ENCODE data around the gene ICE1. TPM values are rescaled to one million over a fixed set of nuclear protein-coding genes. Genes with fewer than 3 reads are reported as not detected.

The ICE1 gene
- total RNA-seq, 2 experiments from 2014 or later, result 23.4 to 24.4 TPM

DNA sequence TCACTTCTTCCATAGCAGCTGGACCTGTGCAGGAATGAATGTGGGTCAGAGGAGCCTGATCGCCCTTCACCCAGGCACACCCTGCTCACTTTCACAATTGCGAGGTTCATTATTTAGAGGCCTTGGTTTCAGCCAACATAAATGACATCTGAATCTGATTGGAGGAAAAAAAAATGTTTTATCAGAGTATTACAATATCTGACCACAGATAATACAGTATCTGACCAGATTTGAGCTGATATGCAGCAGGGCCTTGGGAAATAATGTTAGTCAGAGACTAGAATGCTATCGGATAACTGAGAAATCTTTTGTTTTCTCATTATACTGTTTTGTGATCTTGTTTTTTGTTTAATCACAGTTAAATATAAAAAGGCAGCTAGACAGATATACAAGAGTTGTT lies 7.7 kb downstream of the ICE1 start:
- POLR2A ChIA-PET, result no interaction called here
- no peak for DNase-seq
- H3K9me3 Mint-ChIP-seq, result no peaks in the 10 kb centered on the region
- CTCF ChIA-PET, result no interaction called here
- peaks cover 31% of the 10 kb centered on the region for H3K4me1 Mint-ChIP-seq
- H3K27me3 Mint-ChIP-seq, result no peaks in the 10 kb centered on the region
- no peak overlapping the region for H3K4me3 Mint-ChIP-seq
- peaks cover 16% of the 10 kb centered on the region for H3K36me3 Mint-ChIP-seq (ENCODE audit: low read depth)
- no peak overlapping the region for H3K27ac Mint-ChIP-seq

- Mint-ChIP-seq H3K9me3 (no peaks in the 10 kb centered on the region), H3K4me3 (no peak overlapping the region), H3K4me1 (peaks cover 35% of the 10 kb centered on the region), H3K27me3 (no peaks in the 10 kb centered on the region), H3K36me3 (ENCODE audit: low read depth) (peaks cover 13% of the 10 kb centered on the region), H3K27ac (no peak overlapping the region)
- ChIA-PET POLR2A (no interaction called here), CTCF (interaction anchor here (1.8 kb wide), 1 partner anchor 10 kb away, joined by 3 read pairs; the partner anchor contains the start of gene ICE1)
- no peak for DNase-seq
Observed at GRCh38 chr5:5432020-5432707, 9.7 kb downstream of the ICE1 start.

DNA sequence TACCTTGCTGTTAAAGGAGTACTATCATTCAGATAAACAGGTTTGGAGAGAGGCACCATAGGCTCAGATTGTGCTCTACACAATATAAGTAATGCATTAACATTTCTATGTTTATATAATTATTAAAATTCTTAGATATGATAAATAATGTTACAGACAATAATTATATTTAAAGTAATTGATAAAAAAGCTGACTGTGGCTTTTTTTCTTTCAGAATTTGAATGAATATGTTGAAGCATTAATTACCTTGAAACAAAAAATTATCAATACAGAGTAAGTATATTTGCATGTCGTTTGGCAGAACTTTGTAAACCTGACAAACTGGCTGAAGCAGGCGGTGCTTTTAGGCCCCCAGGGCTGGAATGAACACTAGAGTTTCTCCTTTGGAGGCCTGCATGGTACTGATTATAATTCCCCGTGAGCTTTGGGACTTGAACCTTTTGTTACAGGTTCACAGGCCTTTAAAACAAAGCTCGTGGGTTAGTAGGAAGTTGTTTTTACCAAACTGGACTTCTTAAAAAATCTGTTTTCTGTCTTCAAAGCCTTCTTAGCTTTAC lies 13.8 kb downstream of the ICE1 start:
- H3K36me3 Mint-ChIP-seq (ENCODE audit: low read depth), result peaks cover 15% of the 10 kb centered on the region
- no peaks in the 10 kb centered on the region for H3K27me3 Mint-ChIP-seq
- DNase-seq, result no peak
- H3K9me3 Mint-ChIP-seq, result no peaks in the 10 kb centered on the region
- POLR2A ChIA-PET, result interaction anchor here (1.5 to 3.1 kb wide), 2 partner anchors 13 to 14 kb away, joined by 3 to 16 read pairs; partner anchors contain the start of gene ICE1
- H3K4me3 Mint-ChIP-seq, result no peak overlapping the region
- H3K27ac Mint-ChIP-seq, result no peak overlapping the region
- CTCF ChIA-PET, result interaction anchor here (0.8 to 2.0 kb wide), 2 partner anchors 13 to 58 kb away, joined by 3 to 5 read pairs; no protein-coding TSS in a partner anchor
- H3K4me1 Mint-ChIP-seq, result peaks cover 27% of the 10 kb centered on the region

- no peaks in the 10 kb centered on the region for H3K9me3 Mint-ChIP-seq
- DNase-seq, result no peak
- H3K4me3 Mint-ChIP-seq, result no peak overlapping the region
- H3K27me3 Mint-ChIP-seq, result no peaks in the 10 kb centered on the region
- peaks cover 19% of the 10 kb centered on the region for H3K4me1 Mint-ChIP-seq
- H3K27ac Mint-ChIP-seq, result peak overlapping the region; percentile 50
- H3K36me3 Mint-ChIP-seq (ENCODE audit: low read depth), result peaks cover 9% of the 10 kb centered on the region
- POLR2A ChIA-PET, result interaction anchor here (1.5 to 3.1 kb wide), 2 partner anchors 12 to 16 kb away, joined by 3 to 16 read pairs; partner anchors contain the start of gene ICE1
- CTCF ChIA-PET, result interaction anchor here (2.0 kb wide), 1 partner anchor 14 kb away, joined by 5 read pairs; no protein-coding TSS in a partner anchor
Observed at GRCh38 chr5:5437227-5438172, 15.0 kb downstream of the ICE1 start.

DNA sequence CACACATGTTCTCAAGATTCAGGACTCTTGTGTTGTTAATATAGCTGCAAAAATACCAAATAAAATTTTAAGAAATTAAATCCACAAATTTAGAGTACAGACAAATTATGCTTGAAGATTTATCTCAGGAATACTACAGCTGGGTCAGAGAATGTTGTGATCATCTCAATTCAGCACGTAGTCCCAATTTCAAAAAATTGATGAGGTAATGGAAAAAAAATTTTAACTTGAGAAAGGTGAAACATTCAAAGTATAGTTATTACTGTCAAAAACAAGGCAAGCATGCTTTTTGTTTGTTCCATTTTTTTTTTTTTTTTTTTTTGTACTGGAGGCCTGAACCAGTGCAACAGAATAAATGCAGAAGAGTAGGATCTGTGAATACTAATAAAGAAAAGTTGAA lies 29.4 kb downstream of the ICE1 start:
- DNase-seq, result no peak
- ChIA-PET POLR2A (no interaction called here), CTCF (interaction anchor here (0.7 kb wide), 1 partner anchor 1087 kb away, joined by 4 read pairs; no protein-coding TSS in a partner anchor)
- Mint-ChIP-seq H3K27me3 (no peaks in the 10 kb centered on the region), H3K4me3 (no peak overlapping the region), H3K27ac (no peak overlapping the region), H3K36me3 (ENCODE audit: low read depth) (peaks cover 42% of the 10 kb centered on the region), H3K4me1 (no peaks in the 10 kb centered on the region), H3K9me3 (no peaks in the 10 kb centered on the region)

- Mint-ChIP-seq H3K27ac (no peak overlapping the region), H3K4me3 (no peak overlapping the region), H3K9me3 (no peaks in the 10 kb centered on the region), H3K4me1 (no peaks in the 10 kb centered on the region), H3K27me3 (no peaks in the 10 kb centered on the region), H3K36me3 (ENCODE audit: low read depth) (peaks cover 46% of the 10 kb centered on the region)
- DNase-seq, result no peak
- ChIA-PET POLR2A (interaction anchor here (1.4 kb wide), 1 partner anchor 30 kb away, joined by 7 read pairs; the partner anchor contains the start of gene ICE1), CTCF (interaction anchor here (0.8 to 1.0 kb wide), 2 partner anchors 13 to 14 kb away, joined by 3 read pairs; no protein-coding TSS in a partner anchor)
Observed at GRCh38 chr5:5453131-5453530, 30.7 kb downstream of the ICE1 start.

- ChIA-PET CTCF (interaction anchor here (1.3 kb wide), 1 partner anchor 11 kb away, joined by 3 read pairs; no protein-coding TSS in a partner anchor), POLR2A (no interaction called here)
- no peak for DNase-seq
- Mint-ChIP-seq H3K27me3 (no peaks in the 10 kb centered on the region), H3K27ac (no peak overlapping the region), H3K4me1 (no peaks in the 10 kb centered on the region), H3K36me3 (ENCODE audit: low read depth) (peaks cover 46% of the 10 kb centered on the region), H3K4me3 (no peak overlapping the region), H3K9me3 (no peaks in the 10 kb centered on the region)
Observed at GRCh38 chr5:5454391-5454790, 31.9 kb downstream of the ICE1 start.

GRCh38 chr5:5456858-5457257 lies 34.4 kb downstream of the ICE1 start:
- DNase-seq, result no peak
- Mint-ChIP-seq H3K36me3 (ENCODE audit: low read depth) (peaks cover 55% of the 10 kb centered on the region), H3K27ac (no peak overlapping the region), H3K27me3 (no peaks in the 10 kb centered on the region), H3K9me3 (no peaks in the 10 kb centered on the region), H3K4me3 (no peak overlapping the region), H3K4me1 (no peaks in the 10 kb centered on the region)
- ChIA-PET CTCF (no interaction called here), POLR2A (no interaction called here)

DNA sequence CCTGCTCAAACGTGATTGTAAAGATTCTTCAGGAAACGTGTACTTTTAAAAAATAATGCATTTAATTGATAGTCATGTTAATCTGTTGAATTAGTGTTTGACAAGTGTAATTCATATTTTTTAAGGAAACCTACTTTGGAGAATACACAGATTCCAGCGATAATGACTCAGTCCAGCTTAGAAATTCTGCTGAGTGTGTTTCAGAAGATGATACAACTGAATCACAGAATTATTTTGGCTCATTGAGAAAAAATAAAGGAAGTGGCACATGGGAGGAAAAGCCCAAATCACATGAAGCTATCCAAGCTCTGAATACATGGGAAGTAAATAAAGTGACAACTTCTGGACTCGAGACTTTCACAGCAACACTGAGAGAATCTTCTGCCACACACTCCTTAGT lies 37.8 kb downstream of the ICE1 start:
- CTCF ChIA-PET, result no interaction called here
- Mint-ChIP-seq H3K4me1 (no peaks in the 10 kb centered on the region), H3K4me3 (no peak overlapping the region), H3K27me3 (no peaks in the 10 kb centered on the region), H3K36me3 (ENCODE audit: low read depth) (peaks cover 66% of the 10 kb centered on the region), H3K9me3 (no peaks in the 10 kb centered on the region), H3K27ac (no peak overlapping the region)
- no peak for DNase-seq
- POLR2A ChIA-PET, result no interaction called here

- Mint-ChIP-seq H3K9me3 (no peaks in the 10 kb centered on the region), H3K36me3 (ENCODE audit: low read depth) (peaks cover 64% of the 10 kb centered on the region), H3K4me1 (no peaks in the 10 kb centered on the region), H3K4me3 (no peak overlapping the region), H3K27me3 (no peaks in the 10 kb centered on the region), H3K27ac (no peak overlapping the region)
- DNase-seq, result no peak
- ChIA-PET CTCF (no interaction called here), POLR2A (no interaction called here)
Observed at GRCh38 chr5:5461012-5461411, 38.5 kb downstream of the ICE1 start.

GRCh38 chr5:5464036-5464715 lies 41.7 kb downstream of the ICE1 start:
- no peak overlapping the region for H3K4me3 Mint-ChIP-seq
- H3K4me1 Mint-ChIP-seq, result no peaks in the 10 kb centered on the region
- DNase-seq, result no peak
- H3K27ac Mint-ChIP-seq, result no peak overlapping the region
- ChIA-PET CTCF (no interaction called here), POLR2A (no interaction called here)
- H3K27me3 Mint-ChIP-seq, result no peaks in the 10 kb centered on the region
- H3K9me3 Mint-ChIP-seq, result no peaks in the 10 kb centered on the region
- peaks cover 55% of the 10 kb centered on the region for H3K36me3 Mint-ChIP-seq (ENCODE audit: low read depth)

- CTCF ChIA-PET, result interaction anchor here (1.2 kb wide), 1 partner anchor 13 kb away, joined by 3 read pairs; no protein-coding TSS in a partner anchor
- POLR2A ChIA-PET, result no interaction called here
- Mint-ChIP-seq H3K27me3 (no peaks in the 10 kb centered on the region), H3K36me3 (ENCODE audit: low read depth) (peaks cover 42% of the 10 kb centered on the region), H3K4me3 (no peak overlapping the region), H3K27ac (no peak overlapping the region), H3K9me3 (no peaks in the 10 kb centered on the region), H3K4me1 (no peaks in the 10 kb centered on the region)
- no peak for DNase-seq
Observed at GRCh38 chr5:5466227-5466626, 43.8 kb downstream of the ICE1 start.

All from activated CD4-positive, alpha-beta memory T cell treated with anti-CD3 and anti-CD28 coated beads, Interleukin-2, amount 10 ng/mL, durations not matched to agents 7 days and 5 days (primary cell).